SK-N-SH treated with all-trans-retinoic acid at 6 μM for 48 hours (cell line): Measurements from ENCODE around the gene OR6K6.

Source experiments
- ATAC-seq: fragments of 200-7000 bp; cut with Tn5 transposase; 3 replicates; pipeline ENCODE4 v1.9.1; 2020; ENCODE audit warnings: mild to moderate bottlenecking, moderate library complexity
- ARNTL ChIP-seq: fragments of 450-650 bp; formaldehyde crosslinking; IDR thresholded peaks from 2 replicates; pipeline ENCODE4 v1.5.0; 2020; ENCODE audit warnings: low read depth, mild to moderate bottlenecking, moderate library complexity, borderline replicate concordance
- BACH2 ChIP-seq: fragments of 250-450 bp; sonication (Bioruptor Pico); IDR thresholded peaks from 2 replicates; pipeline ENCODE4 v1.9.0; 2021; ENCODE audit warnings: mild to moderate bottlenecking, borderline replicate concordance
- CREB5 ChIP-seq: fragments of 250-450 bp; sonication (Bioruptor Pico); IDR thresholded peaks from 2 replicates; pipeline ENCODE4 v1.5.1; 2020; ENCODE audit warnings: low read depth, mild to moderate bottlenecking, moderate library complexity
- ESRRG ChIP-seq: fragments of 250-450 bp; sonication (Bioruptor Pico); IDR thresholded peaks from 2 replicates; pipeline ENCODE4 v1.6.1; 2021; ENCODE audit warnings: mild to moderate bottlenecking
- GLIS3 ChIP-seq: fragments of 250-450 bp; sonication (Bioruptor Pico); IDR thresholded peaks from 2 replicates; pipeline ENCODE4 v1.5.0; 2020; ENCODE audit warnings: mild to moderate bottlenecking, moderate library complexity
- ISL1 ChIP-seq: fragments of 250-450 bp; sonication (Bioruptor Pico); IDR thresholded peaks from 2 replicates; pipeline ENCODE4 v2.1.2; 2022; ENCODE audit warnings: mild to moderate bottlenecking, moderate library complexity
- OSR1 ChIP-seq: fragments of 250-450 bp; sonication (Bioruptor Pico); IDR thresholded peaks from 2 replicates; pipeline ENCODE4 v1.8.0; 2022; ENCODE audit warnings: moderate library complexity, mild to moderate bottlenecking, inconsistent platforms
- PPARA ChIP-seq: fragments of 250-450 bp; sonication (Bioruptor Pico); IDR thresholded peaks from 2 replicates; pipeline ENCODE4 v1.5.0; 2020; ENCODE audit warnings: mild to moderate bottlenecking, borderline replicate concordance
- RARB ChIP-seq: fragments of 250-450 bp; sonication (Bioruptor Pico); IDR thresholded peaks from 2 replicates; pipeline ENCODE4 v1.8.0; 2021; ENCODE audit warnings: mild to moderate bottlenecking, moderate library complexity
- SNAI2 ChIP-seq: fragments of 250-450 bp; sonication (Bioruptor Pico); IDR thresholded peaks from 2 replicates; pipeline ENCODE4 v1.5.0; 2020; ENCODE audit warnings: mild to moderate bottlenecking, moderate library complexity
- TCF4 ChIP-seq: fragments of 250-450 bp; sonication (Bioruptor Pico); IDR thresholded peaks from 2 replicates; pipeline ENCODE4 v1.8.0; 2021; ENCODE audit warnings: mild to moderate bottlenecking, moderate library complexity, borderline replicate concordance
- TOX ChIP-seq: fragments of 250-450 bp; sonication (Bioruptor Pico); IDR thresholded peaks from 2 replicates; pipeline ENCODE4 v1.8.0; 2021; ENCODE audit warnings: mild to moderate bottlenecking, moderate library complexity, borderline replicate concordance
- ZC3H10 ChIP-seq: fragments of 250-450 bp; sonication (Bioruptor Pico); IDR thresholded peaks from 2 replicates; pipeline ENCODE4 v1.5.1; 2021; ENCODE audit warnings: mild to moderate bottlenecking, moderate library complexity
- ZFP30 ChIP-seq: fragments of 450-650 bp; formaldehyde crosslinking; IDR thresholded peaks from 2 replicates; pipeline ENCODE4 v1.5.0; 2022; ENCODE audit warnings: mild to moderate bottlenecking, moderate library complexity
- ZNF565 ChIP-seq: fragments of 450-650 bp; formaldehyde crosslinking; conservative IDR thresholded peaks from 2 replicates; pipeline ENCODE4 v1.5.0; 2020; ENCODE audit warnings: low read depth, mild to moderate bottlenecking, moderate library complexity
- ZNF70 ChIP-seq: fragments of 450-650 bp; formaldehyde crosslinking; IDR thresholded peaks from 2 replicates; pipeline ENCODE4 v1.5.0; 2020; ENCODE audit warnings: mild to moderate bottlenecking, moderate library complexity
- ZNF8 ChIP-seq: fragments of 450-650 bp; formaldehyde crosslinking; IDR thresholded peaks from 2 replicates; pipeline ENCODE4 v1.5.0; 2020; ENCODE audit warnings: mild to moderate bottlenecking, moderate library complexity
- TF ChIP-seq, protein P1 (sequence below): fragments of 250-450 bp; sonication (Bioruptor Pico); IDR thresholded peaks from 2 replicates; pipeline ENCODE4 v1.8.0; 2021; ENCODE audit warnings: low read depth, mild to moderate bottlenecking, moderate library complexity, borderline replicate concordance
- TF ChIP-seq, protein P2 (sequence below): fragments of 250-450 bp; sonication (Bioruptor Pico); IDR thresholded peaks from 2 replicates; pipeline ENCODE4 v1.5.1; 2021; ENCODE audit warnings: mild to moderate bottlenecking, moderate library complexity
- TF ChIP-seq, protein P3 (sequence below): fragments of 250-450 bp; sonication (Bioruptor Pico); IDR thresholded peaks from 2 replicates; pipeline ENCODE4 v1.8.0; 2020; ENCODE audit warnings: mild to moderate bottlenecking, moderate library complexity, borderline replicate concordance

OR6K6 gene

DNA sequence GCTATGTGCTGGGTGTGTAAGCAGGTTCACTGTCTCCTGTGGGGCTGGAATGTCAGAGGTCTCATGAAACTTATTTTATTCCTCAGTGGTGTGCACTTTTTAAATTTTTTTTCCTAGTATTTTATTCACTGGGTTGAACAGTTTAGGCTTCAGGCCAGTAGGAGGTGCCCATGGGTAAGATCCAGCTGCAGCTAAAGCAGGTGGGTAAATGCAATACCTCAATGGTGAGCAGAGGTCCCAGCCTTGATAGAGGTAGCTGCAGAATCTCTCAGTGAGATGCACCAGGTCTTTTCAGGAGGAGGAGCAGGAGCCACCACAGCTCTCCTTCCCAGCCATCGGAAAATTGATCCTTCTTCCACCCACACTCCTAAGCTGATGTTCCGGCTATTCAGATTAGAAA lies 39.1 kb downstream of the OR6K6 start:
- TF ChIP-seq TOX (no peak), ZC3H10 (no peak), ARNTL (CRISPR knock-in tag) (no peak), GLIS3 (CRISPR knock-in tag) (no peak), TCF4 (no peak), ZNF565 (no peak), BACH2 (CRISPR knock-in tag) (no peak), CREB5 (CRISPR knock-in tag) (no peak), PPARA (CRISPR knock-in tag) (no peak), ESRRG (no peak), RARB (no peak), ZNF70 (CRISPR knock-in tag) (no peak), OSR1 (CRISPR knock-in tag) (no peak), ISL1 (no peak), ZFP30 (CRISPR knock-in tag) (no peak), ZNF8 (CRISPR knock-in tag) (no peak)
- TF ChIP-seq, protein P1, sequence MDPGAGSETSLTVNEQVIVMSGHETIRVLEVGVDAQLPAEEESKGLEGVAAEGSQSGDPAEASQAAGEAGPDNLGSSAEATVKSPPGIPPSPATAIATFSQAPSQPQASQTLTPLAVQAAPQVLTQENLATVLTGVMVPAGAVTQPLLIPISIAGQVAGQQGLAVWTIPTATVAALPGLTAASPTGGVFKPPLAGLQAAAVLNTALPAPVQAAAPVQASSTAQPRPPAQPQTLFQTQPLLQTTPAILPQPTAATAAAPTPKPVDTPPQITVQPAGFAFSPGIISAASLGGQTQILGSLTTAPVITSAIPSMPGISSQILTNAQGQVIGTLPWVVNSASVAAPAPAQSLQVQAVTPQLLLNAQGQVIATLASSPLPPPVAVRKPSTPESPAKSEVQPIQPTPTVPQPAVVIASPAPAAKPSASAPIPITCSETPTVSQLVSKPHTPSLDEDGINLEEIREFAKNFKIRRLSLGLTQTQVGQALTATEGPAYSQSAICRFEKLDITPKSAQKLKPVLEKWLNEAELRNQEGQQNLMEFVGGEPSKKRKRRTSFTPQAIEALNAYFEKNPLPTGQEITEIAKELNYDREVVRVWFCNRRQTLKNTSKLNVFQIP, result no peak
- TF ChIP-seq, protein P2, sequence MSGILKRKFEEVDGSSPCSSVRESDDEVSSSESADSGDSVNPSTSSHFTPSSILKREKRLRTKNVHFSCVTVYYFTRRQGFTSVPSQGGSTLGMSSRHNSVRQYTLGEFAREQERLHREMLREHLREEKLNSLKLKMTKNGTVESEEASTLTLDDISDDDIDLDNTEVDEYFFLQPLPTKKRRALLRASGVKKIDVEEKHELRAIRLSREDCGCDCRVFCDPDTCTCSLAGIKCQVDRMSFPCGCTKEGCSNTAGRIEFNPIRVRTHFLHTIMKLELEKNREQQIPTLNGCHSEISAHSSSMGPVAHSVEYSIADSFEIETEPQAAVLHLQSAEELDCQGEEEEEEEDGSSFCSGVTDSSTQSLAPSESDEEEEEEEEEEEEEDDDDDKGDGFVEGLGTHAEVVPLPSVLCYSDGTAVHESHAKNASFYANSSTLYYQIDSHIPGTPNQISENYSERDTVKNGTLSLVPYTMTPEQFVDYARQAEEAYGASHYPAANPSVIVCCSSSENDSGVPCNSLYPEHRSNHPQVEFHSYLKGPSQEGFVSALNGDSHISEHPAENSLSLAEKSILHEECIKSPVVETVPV (CRISPR knock-in tag), result no peak

GRCh38 chr1:158794247-158794646 lies 39.7 kb downstream of the OR6K6 start:
- no peak for ATAC-seq
- TF ChIP-seq ARNTL (CRISPR knock-in tag), result no peak
- TF ChIP-seq OSR1 (CRISPR knock-in tag), result no peak
- no peak for TF ChIP-seq TCF4
- no peak for TF ChIP-seq TOX
- TF ChIP-seq, protein P1, result no peak
- no peak for TF ChIP-seq RARB
- TF ChIP-seq ZFP30 (CRISPR knock-in tag), result no peak
- TF ChIP-seq, protein P2 (CRISPR knock-in tag), result no peak
- TF ChIP-seq GLIS3 (CRISPR knock-in tag), result no peak
- no peak for TF ChIP-seq CREB5 (CRISPR knock-in tag)
- TF ChIP-seq, protein P3, sequence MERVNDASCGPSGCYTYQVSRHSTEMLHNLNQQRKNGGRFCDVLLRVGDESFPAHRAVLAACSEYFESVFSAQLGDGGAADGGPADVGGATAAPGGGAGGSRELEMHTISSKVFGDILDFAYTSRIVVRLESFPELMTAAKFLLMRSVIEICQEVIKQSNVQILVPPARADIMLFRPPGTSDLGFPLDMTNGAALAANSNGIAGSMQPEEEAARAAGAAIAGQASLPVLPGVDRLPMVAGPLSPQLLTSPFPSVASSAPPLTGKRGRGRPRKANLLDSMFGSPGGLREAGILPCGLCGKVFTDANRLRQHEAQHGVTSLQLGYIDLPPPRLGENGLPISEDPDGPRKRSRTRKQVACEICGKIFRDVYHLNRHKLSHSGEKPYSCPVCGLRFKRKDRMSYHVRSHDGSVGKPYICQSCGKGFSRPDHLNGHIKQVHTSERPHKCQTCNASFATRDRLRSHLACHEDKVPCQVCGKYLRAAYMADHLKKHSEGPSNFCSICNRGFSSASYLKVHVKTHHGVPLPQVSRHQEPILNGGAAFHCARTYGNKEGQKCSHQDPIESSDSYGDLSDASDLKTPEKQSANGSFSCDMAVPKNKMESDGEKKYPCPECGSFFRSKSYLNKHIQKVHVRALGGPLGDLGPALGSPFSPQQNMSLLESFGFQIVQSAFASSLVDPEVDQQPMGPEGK (CRISPR knock-in tag), result no peak
- TF ChIP-seq ESRRG, result no peak
- TF ChIP-seq SNAI2 (CRISPR knock-in tag), result no peak
- TF ChIP-seq ZNF565, result no peak
- no peak for TF ChIP-seq ZC3H10
- TF ChIP-seq ISL1, result no peak

More for the DNA sequence above, 39.1 kb downstream of the OR6K6 start:
- ATAC-seq, result peak; percentile 48; the same call in 2 of the 3 replicates
